H9 (cell line): ENCODE data around the gene MAPK12. TPM values are rescaled to one million over a fixed set of nuclear protein-coding genes. Genes with fewer than 3 reads are reported as not detected.
A peak's percentile ranks its signal among the peaks of the same experiment; 100 is the strongest.

ENCODE experiments used
- DNase-seq: peaks from one replicate; pipeline ENCODE4 v3.0.0-alpha.2; 2017
- H2AFZ ChIP-seq: one replicate; pipeline ENCODE4 v1.6.1; 2013; ENCODE audit warnings: mild to moderate bottlenecking, low read length, control low read depth, moderate library complexity
- H2AK5ac ChIP-seq: 2 replicates; pipeline ENCODE4 v1.6.1; 2013; ENCODE audit warnings: low read length, control low read depth, mixed read lengths; ENCODE audit not compliant: insufficient read length
- H2BK120ac ChIP-seq: one replicate; pipeline ENCODE4 v1.6.1; 2013; ENCODE audit warnings: low read depth, mild to moderate bottlenecking, low read length, control low read depth, inconsistent platforms; ENCODE audit not compliant: poor library complexity, severe bottlenecking
- H2BK12ac ChIP-seq: 2 replicates; pipeline ENCODE4 v1.6.1; 2013; ENCODE audit warnings: low read length, control low read depth, mixed read lengths, low read depth; ENCODE audit not compliant: insufficient read length
- H2BK15ac ChIP-seq: 2 replicates; pipeline ENCODE4 v1.6.1; 2013; ENCODE audit warnings: low read depth, low read length, control low read depth
- H2BK20ac ChIP-seq: one replicate; pipeline ENCODE4 v1.6.1; 2013; ENCODE audit warnings: low read depth, mild to moderate bottlenecking, low read length, control low read depth, inconsistent platforms; ENCODE audit not compliant: poor library complexity, severe bottlenecking
- H2BK5ac ChIP-seq: 2 replicates; pipeline ENCODE4 v1.6.1; 2013; ENCODE audit warnings: low read length, control low read depth, mixed read lengths; ENCODE audit not compliant: insufficient read length
- H3K14ac ChIP-seq: 2 replicates; pipeline ENCODE4 v1.6.1; 2013; ENCODE audit warnings: low read length, control low read depth; ENCODE audit not compliant: insufficient read depth
- H3K18ac ChIP-seq: 2 replicates; pipeline ENCODE4 v1.6.1; 2013; ENCODE audit warnings: low read depth, mild to moderate bottlenecking, mixed read lengths, low read length, control low read depth; ENCODE audit not compliant: insufficient read length
- H3K23ac ChIP-seq: 2 replicates; pipeline ENCODE4 v1.6.1; 2013; ENCODE audit warnings: low read length, control low read depth, mixed read lengths, low read depth; ENCODE audit not compliant: insufficient read length
- H3K23me2 ChIP-seq: 2 replicates; pipeline ENCODE4 v1.6.1; 2013; ENCODE audit warnings: low read depth, mild to moderate bottlenecking, mixed read lengths, low read length, control low read depth; ENCODE audit not compliant: insufficient read length, poor library complexity, severe bottlenecking
- H3K27ac ChIP-seq: 2 replicates; pipeline ENCODE4 v1.5.1; 2013; ENCODE audit warnings: low read length, control low read depth, mixed read lengths, low read depth; ENCODE audit not compliant: insufficient read length
- H3K27me3 ChIP-seq: 2 replicates; pipeline ENCODE4 v1.6.1; 2013; ENCODE audit warnings: low read length, control low read depth, inconsistent platforms; ENCODE audit not compliant: insufficient read depth
- H3K4ac ChIP-seq: 2 replicates; pipeline ENCODE4 v1.6.1; 2013; ENCODE audit warnings: low read depth, mild to moderate bottlenecking, control low read depth, inconsistent platforms, low read length, moderate library complexity
- H3K4me1 ChIP-seq: 2 replicates; pipeline ENCODE4 v1.6.1; 2013; ENCODE audit warnings: low read length, control low read depth, inconsistent platforms; ENCODE audit not compliant: insufficient read depth
- H3K4me2 ChIP-seq: 2 replicates; pipeline ENCODE4 v1.6.1; 2013; ENCODE audit warnings: low read length, control low read depth, mixed read lengths; ENCODE audit not compliant: insufficient read length, insufficient read depth
- H3K56ac ChIP-seq: 2 replicates; pipeline ENCODE4 v1.6.1; 2013; ENCODE audit warnings: low read depth, mild to moderate bottlenecking, mixed read lengths, low read length, control low read depth; ENCODE audit not compliant: insufficient read length
- H3K79me1 ChIP-seq: 2 replicates; pipeline ENCODE4 v1.6.1; 2013; ENCODE audit warnings: low read depth, mild to moderate bottlenecking, moderate library complexity, low read length, control low read depth, inconsistent platforms; ENCODE audit not compliant: insufficient read depth, poor library complexity, severe bottlenecking
- H3K79me2 ChIP-seq: 2 replicates; pipeline ENCODE4 v1.6.1; 2013; ENCODE audit warnings: low read length, control low read depth, inconsistent platforms; ENCODE audit not compliant: insufficient read depth
- H3K9ac ChIP-seq: 2 replicates; pipeline ENCODE4 v1.6.1; 2013; ENCODE audit warnings: low read length, control low read depth, mixed read lengths; ENCODE audit not compliant: insufficient read length; ENCODE audit errors: extremely low read depth
- H3K9me3 ChIP-seq: one replicate; pipeline ENCODE4 v1.6.1; 2013; ENCODE audit warnings: low read depth, low read length, inconsistent platforms; ENCODE audit not compliant: control insufficient read depth
- H3T11ph ChIP-seq: one replicate; pipeline ENCODE4 v1.6.1; 2013; ENCODE audit warnings: mild to moderate bottlenecking, low read length, control low read depth, inconsistent platforms
- H4K20me1 ChIP-seq: one replicate; pipeline ENCODE4 v1.6.1; 2013; ENCODE audit not compliant: control insufficient read depth, insufficient read length, insufficient read depth
- H4K5ac ChIP-seq: 2 replicates; pipeline ENCODE4 v1.6.1; 2013; ENCODE audit warnings: low read depth, mild to moderate bottlenecking, mixed read lengths, low read length, control low read depth; ENCODE audit not compliant: insufficient read length
- H4K8ac ChIP-seq: replicated peaks from 2 replicates; pipeline ENCODE4 v1.6.1; 2013; ENCODE audit warnings: low read length, control low read depth, mixed read lengths, low read depth; ENCODE audit not compliant: insufficient read length
- H4K91ac ChIP-seq: 2 replicates; pipeline ENCODE4 v1.6.1; 2013; ENCODE audit warnings: low read depth, mild to moderate bottlenecking, moderate library complexity, mixed read lengths, low read length, control low read depth; ENCODE audit not compliant: insufficient read length
- H3K27ac Mint-ChIP-seq, 3 experiments: 2 replicates in 2 of 3; 3 replicates in 1 of 3; pipeline ENCODE4 v1.8.0; 2020 to 2021; ENCODE audit warnings: mixed read lengths in 3 of 3, mild to moderate bottlenecking in 1 of 3, moderate library complexity in 1 of 3
- H3K27me3 Mint-ChIP-seq: 2 replicates; pipeline ENCODE4 v1.8.0; 2021; ENCODE audit warnings: low read depth, mild to moderate bottlenecking, moderate library complexity, mixed read lengths
- H3K36me3 Mint-ChIP-seq, 3 experiments: 2 replicates in 2 of 3; 3 replicates in 1 of 3; pipeline ENCODE4 v1.8.0; 2020 to 2021; ENCODE audit warnings: low read depth in 3 of 3, mixed read lengths in 3 of 3; ENCODE audit not compliant: insufficient read depth in 1 of 3
- H3K4me1 Mint-ChIP-seq, 2 experiments: 2 replicates each; pipeline ENCODE4 v1.8.0; 2020; ENCODE audit warnings: mixed read lengths in 2 of 2
- H3K4me3 Mint-ChIP-seq, 2 experiments: 2 replicates in 1 of 2; 3 replicates in 1 of 2; pipeline ENCODE4 v1.8.0; 2020 to 2021; ENCODE audit warnings: mild to moderate bottlenecking in 2 of 2, mixed read lengths in 2 of 2, moderate library complexity in 1 of 2
- H3K9me3 Mint-ChIP-seq, 2 experiments: 2 replicates in 1 of 2; 3 replicates in 1 of 2; pipeline ENCODE4 v1.8.0; 2020; ENCODE audit warnings: mild to moderate bottlenecking in 2 of 2, mixed read lengths in 2 of 2, moderate library complexity in 1 of 2
- WGBS: extraction: QIAGEN DNeasy Blood & Tissue Kit; methylation state at CpG from one replicate; pipeline ENCODE4 v1.1.7; 2013; ENCODE audit warnings: missing lambda C conversion rate, low lambda C conversion rate, mixed read lengths; ENCODE audit not compliant: insufficient read length; ENCODE audit errors: extremely low coverage; 5-methylcytosine and 5-hydroxymethylcytosine counted together
- total RNA-seq: library from RNA; stranded (reverse); gene quantifications from 2 replicates; pipeline ENCODE4 v1.2.1, GENCODE V29; 2021
- TF ChIP-seq, protein P1 (sequence below): fragments of 200-600 bp; sonication (generic); conservative IDR thresholded peaks from 3 replicates; pipeline ENCODE4 v1.8.0; 2021; ENCODE audit warnings: antibody characterized with exemption, mild to moderate bottlenecking

MAPK12 gene
- total RNA-seq, 1 experiment from 2014 or later, result 31.3 TPM

DNA sequence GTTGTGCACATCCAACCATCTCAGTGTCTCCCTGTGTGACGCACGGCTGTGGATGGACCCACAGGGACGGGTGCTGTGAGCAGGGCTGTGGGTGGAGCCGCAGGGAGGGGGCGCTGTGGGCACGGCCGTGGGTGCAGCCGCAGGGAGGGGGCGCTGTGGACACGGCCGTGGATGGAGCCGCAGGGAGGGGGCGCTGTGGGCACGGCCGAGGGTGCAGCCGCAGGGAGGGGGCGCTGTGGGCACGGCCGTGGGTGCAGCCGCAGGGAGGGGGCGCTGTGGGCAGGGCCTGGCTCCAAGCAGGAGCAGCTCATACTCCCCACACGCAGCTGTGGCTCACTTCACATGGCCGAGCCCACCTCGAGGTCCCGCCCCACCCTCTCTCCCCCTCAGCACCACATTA is 14.7 kb upstream of the MAPK12 start:
- peaks cover 8 to 13% of the 10 kb centered on the region in 2 experiments for H3K9me3 Mint-ChIP-seq
- WGBS, result no CpG with 5 or more reads among the region's 25 CpGs
- no peak overlapping the region for H3K23ac ChIP-seq

More for the DNA sequence above, 14.7 kb upstream of the MAPK12 start:
- no peak overlapping the region for H3K4me2 ChIP-seq
- peak; percentile 54 for DNase-seq
- peaks cover 2 to 7% of the 10 kb centered on the region in 2 experiments; a peak in 1 of 4 replicates for H3K4me1 Mint-ChIP-seq
- H2AFZ ChIP-seq, result no peak overlapping the region
- no peak overlapping the region for H4K91ac ChIP-seq
- H2BK120ac ChIP-seq, result no peak overlapping the region
- no peaks in the 10 kb centered on the region for H3K79me2 ChIP-seq
- peaks cover 37 to 62% (median 56%) of the 10 kb centered on the region in 3 experiments for H3K36me3 Mint-ChIP-seq
- H2BK12ac ChIP-seq, result no peak overlapping the region
- H3K27me3 Mint-ChIP-seq, result peaks cover 12% of the 10 kb centered on the region
- H3K9me3 ChIP-seq, result no peaks in the 10 kb centered on the region
- no peak overlapping the region for H3K27ac ChIP-seq
- no peak overlapping the region for H2AK5ac ChIP-seq
- H2BK15ac ChIP-seq, result no peak overlapping the region
- H3K18ac ChIP-seq, result no peak overlapping the region
- H3K4me1 ChIP-seq, result no peaks in the 10 kb centered on the region
- no peak overlapping the region for H3K9ac ChIP-seq
- no peak overlapping the region for H3K27ac Mint-ChIP-seq
- no peak overlapping the region for H4K5ac ChIP-seq
- no peak overlapping the region for H2BK5ac ChIP-seq
- TF ChIP-seq, protein P1, sequence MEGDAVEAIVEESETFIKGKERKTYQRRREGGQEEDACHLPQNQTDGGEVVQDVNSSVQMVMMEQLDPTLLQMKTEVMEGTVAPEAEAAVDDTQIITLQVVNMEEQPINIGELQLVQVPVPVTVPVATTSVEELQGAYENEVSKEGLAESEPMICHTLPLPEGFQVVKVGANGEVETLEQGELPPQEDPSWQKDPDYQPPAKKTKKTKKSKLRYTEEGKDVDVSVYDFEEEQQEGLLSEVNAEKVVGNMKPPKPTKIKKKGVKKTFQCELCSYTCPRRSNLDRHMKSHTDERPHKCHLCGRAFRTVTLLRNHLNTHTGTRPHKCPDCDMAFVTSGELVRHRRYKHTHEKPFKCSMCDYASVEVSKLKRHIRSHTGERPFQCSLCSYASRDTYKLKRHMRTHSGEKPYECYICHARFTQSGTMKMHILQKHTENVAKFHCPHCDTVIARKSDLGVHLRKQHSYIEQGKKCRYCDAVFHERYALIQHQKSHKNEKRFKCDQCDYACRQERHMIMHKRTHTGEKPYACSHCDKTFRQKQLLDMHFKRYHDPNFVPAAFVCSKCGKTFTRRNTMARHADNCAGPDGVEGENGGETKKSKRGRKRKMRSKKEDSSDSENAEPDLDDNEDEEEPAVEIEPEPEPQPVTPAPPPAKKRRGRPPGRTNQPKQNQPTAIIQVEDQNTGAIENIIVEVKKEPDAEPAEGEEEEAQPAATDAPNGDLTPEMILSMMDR, result peak; percentile 67
- H4K20me1 ChIP-seq, result no peaks in the 10 kb centered on the region
- H3K27me3 ChIP-seq, result no peaks in the 10 kb centered on the region; the same call in 1 of the 2 replicates
- no peak overlapping the region for H3K4me3 Mint-ChIP-seq
- H3K56ac ChIP-seq, result no peak overlapping the region
- no peak overlapping the region for H3K4ac ChIP-seq
- peaks cover 2% of the 10 kb centered on the region for H3K23me2 ChIP-seq
- H4K8ac ChIP-seq, result no peak overlapping the region
- no peak overlapping the region for H3T11ph ChIP-seq
- no peak overlapping the region for H2BK20ac ChIP-seq
- H3K79me1 ChIP-seq, result no peaks in the 10 kb centered on the region
- no peak overlapping the region; the same call in 1 of the 2 replicates for H3K14ac ChIP-seq
